HEK293 (cell line): ENCODE results near the gene SUCO.
"Not testable (repeated sequence)": the region's sequence is repeated elsewhere in the genome, so short reads cannot be mapped to it uniquely, and the experiment has no call there.

Experiments
- ATF2 ChIP-seq: fragments of 450-650 bp; formaldehyde crosslinking; IDR thresholded peaks from 2 replicates; pipeline ENCODE4 v1.5.1; 2016; ENCODE audit warnings: missing biosample characterization, missing genetic modification characterization, low read depth
- CTCF ChIP-seq: fragments of 450-650 bp; formaldehyde crosslinking; IDR thresholded peaks from 2 replicates; pipeline ENCODE4 v1.5.1; 2016; ENCODE audit warnings: missing biosample characterization, missing genetic modification characterization
- REST ChIP-seq: fragments of 450-650 bp; formaldehyde crosslinking; IDR thresholded peaks from 2 replicates; pipeline ENCODE4 v1.5.1; 2016; ENCODE audit warnings: missing biosample characterization, missing genetic modification characterization
- YY1 ChIP-seq: fragments of 450-650 bp; formaldehyde crosslinking; IDR thresholded peaks from 2 replicates; pipeline ENCODE4 v1.5.1; 2018; ENCODE audit warnings: missing biosample characterization, missing genetic modification characterization
- ZNF19 ChIP-seq: fragments of 450-650 bp; formaldehyde crosslinking; IDR thresholded peaks from 2 replicates; pipeline ENCODE4; 2016; ENCODE audit warnings: missing biosample characterization, missing genetic modification characterization, low read depth
- ZNF211 ChIP-seq: fragments of 450-650 bp; formaldehyde crosslinking; IDR thresholded peaks from 2 replicates; pipeline ENCODE4 v1.5.1; 2016; ENCODE audit warnings: low read depth, missing biosample characterization, missing genetic modification characterization
- ZNF266 ChIP-seq: fragments of 450-650 bp; formaldehyde crosslinking; IDR thresholded peaks from 2 replicates; pipeline ENCODE4 v1.5.1; 2016; ENCODE audit warnings: missing biosample characterization, missing genetic modification characterization, low read depth
- ZNF555 ChIP-seq: fragments of 450-650 bp; formaldehyde crosslinking; conservative IDR thresholded peaks from 2 replicates; pipeline ENCODE4 v1.5.1; 2017; ENCODE audit warnings: missing biosample characterization, mild to moderate bottlenecking, missing genetic modification characterization, inconsistent platforms
- ZNF571 ChIP-seq: fragments of 450-650 bp; formaldehyde crosslinking; IDR thresholded peaks from 2 replicates; pipeline ENCODE4 v1.5.0; 2017; ENCODE audit warnings: missing biosample characterization, missing genetic modification characterization

GRCh38 chr1:172595066-172595465 lies 62.1 kb downstream of the SUCO start:
- not testable (repeated sequence) for TF ChIP-seq ZNF555 (tag by site-specific recombination); CTCF (tag by site-specific recombination); ZNF19 (tag by site-specific recombination); YY1; ZNF211 (tag by site-specific recombination); REST (tag by site-specific recombination); ZNF571 (tag by site-specific recombination); ATF2 (tag by site-specific recombination); ZNF266 (tag by site-specific recombination)
